T-helper 2 cell treated with Interferon-gamma antibody and Interleukin-4, amounts not matched to agents 100 ng/mL and 5 ng/mL, for 36 hours (primary cell): ENCODE results near the gene BPIFA1. TPM values are rescaled to one million over a fixed set of nuclear protein-coding genes. Genes with fewer than 3 reads are reported as not detected.

Experiments used
- intact Hi-C: fragments of 100-400 bp; cut with micrococcal nuclease; formaldehyde crosslinking; loops from one replicate; pipeline ENCODE4 v1.15.1; 2023
- total RNA-seq: library from RNA; stranded (reverse); gene quantifications from 2 replicates; pipeline ENCODE4 v1.2.3, GENCODE V29; 2022

BPIFA1 gene
- total RNA-seq, 1 donor from 2014 or later = not detected

DNA sequence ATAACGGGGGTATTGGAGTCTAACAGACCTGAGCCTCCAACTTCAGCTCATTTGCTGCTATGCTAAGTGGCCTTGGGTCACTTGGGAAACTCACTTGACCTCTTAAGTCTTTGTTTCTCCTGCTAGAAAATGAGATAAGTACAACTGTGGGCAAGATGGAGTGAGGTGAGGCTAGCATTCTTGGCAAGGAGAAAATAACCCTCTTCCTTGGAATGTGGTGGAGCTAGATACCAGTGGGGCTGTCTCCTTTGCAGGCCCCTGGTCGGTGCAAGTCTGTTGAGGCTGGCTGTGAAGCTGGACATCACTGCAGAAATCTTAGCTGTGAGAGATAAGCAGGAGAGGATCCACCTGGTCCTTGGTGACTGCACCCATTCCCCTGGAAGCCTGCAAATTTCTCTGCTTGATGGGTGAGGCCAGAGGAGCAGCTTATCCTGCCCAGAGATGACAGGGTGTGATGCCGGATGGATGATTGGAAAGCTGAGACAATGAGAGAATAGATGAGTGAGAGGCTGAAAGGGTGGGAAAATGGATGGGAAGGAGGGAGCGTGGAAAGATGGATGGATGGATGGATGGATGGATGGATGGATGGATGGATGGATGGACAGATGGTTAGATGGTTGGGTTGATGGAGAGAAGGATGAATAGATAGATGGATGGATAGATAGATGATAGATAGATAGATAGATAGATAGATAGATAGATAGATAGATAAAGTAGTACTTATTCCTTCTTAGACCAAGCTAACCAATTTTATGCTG, 4.4 kb downstream of the BPIFA1 start:
- intact Hi-C loops = no loop called here

DNA sequence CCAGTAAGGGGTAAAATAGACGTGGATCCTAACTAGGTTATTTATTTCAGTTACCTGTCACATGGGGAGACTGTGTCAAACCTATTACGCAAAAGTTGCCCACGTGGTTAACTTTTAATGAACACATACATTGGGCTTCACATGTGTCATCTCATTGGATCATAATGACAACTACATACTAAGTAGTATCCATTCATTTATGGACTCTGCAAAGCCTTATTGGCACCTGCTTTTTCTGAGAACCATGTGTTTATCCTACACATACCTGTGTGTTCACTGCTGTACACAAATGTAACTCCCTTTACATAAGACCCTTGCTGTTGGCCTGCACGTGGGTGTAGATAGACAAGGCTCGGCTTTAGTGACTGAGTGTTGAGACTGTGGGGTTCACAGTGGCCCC, 5.1 kb downstream of the BPIFA1 start:
- intact Hi-C loops = no loop called here

DNA sequence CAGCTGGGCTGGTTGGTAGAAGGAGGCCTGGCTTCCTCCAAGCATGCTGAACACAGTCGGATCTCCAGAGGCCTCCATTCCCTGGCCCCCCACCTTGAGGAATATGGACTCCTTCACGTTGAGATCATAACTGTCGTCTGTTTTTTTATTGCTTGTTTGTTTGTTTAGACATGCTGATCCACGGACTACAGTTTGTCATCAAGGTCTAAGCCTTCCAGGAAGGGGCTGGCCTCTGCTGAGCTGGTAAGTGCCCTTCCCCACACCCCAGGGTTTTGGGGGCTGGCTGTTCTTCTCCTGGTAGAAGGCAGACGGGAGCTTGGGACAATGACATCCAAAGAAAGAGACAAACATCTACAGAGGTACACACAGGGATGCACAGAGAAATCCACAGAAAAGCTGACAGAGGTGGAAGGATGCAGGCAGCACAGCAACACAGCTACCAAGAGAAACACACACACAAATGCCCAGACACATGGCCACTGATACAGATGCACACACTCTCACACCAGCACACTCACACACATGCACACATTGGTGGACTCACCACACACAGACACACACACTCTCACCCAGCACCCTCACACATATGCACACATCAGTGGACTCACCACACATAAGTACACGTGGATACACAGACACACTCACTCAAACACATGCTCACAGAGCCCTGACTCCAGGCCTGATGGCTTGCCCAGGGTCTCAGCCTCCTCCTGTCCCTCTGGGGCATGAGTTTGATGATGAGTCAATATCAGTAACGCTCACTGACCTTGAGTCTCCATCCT, 6.7 kb downstream of the BPIFA1 start:
- intact Hi-C loops = no loop called here

- intact Hi-C loops = no loop called here
Observed at GRCh38 chr20:33246077-33246476, 10.3 kb downstream of the BPIFA1 start.

DNA sequence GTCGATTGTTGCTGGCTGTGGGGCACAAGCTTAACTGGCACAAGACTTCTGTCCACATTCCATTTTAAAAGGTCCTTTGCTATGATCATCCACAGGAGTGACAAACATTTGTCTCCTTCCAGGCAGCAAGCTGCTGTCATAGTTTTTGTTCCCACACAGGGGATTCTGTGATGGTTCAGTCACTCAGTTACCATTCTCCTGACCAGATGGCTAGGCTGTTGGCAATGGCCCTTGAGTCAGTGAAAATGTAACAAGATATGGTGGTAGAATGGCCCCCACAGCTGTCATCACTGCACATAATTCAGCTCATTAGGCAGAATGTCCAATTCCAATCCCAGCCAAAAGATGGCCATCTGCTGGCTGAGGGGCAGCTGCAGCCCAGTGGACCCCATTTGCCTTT, 13.7 kb downstream of the BPIFA1 start:
- intact Hi-C loops = no loop called here

- intact Hi-C loops = no loop called here
Observed at GRCh38 chr20:33250666-33251065, 14.9 kb downstream of the BPIFA1 start.

DNA sequence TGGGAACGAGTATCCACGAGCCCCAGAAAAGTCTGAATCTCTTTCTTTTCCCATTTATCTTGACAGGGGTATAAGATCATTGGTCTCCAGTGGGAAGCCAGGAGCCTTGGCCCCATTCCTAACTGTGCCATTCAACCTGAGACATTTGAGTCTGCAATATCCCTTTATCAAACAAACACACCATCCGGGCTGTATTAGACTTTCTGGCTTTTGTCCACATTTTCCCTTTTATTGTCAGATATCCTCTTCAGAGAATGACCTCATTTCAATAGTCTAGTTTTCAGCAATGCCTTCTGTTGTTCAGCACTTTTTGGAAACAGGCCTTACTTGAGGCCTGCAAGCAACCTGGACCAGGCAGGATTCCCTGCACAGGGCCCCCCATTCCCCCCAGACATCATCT, 15.7 kb downstream of the BPIFA1 start:
- intact Hi-C loops = no loop called here

- intact Hi-C loops = no loop called here
Observed at GRCh38 chr20:33252460-33252859, 16.7 kb downstream of the BPIFA1 start.

- intact Hi-C loops = no loop called here
Observed at GRCh38 chr20:33255005-33255404, 19.2 kb downstream of the BPIFA1 start.

DNA sequence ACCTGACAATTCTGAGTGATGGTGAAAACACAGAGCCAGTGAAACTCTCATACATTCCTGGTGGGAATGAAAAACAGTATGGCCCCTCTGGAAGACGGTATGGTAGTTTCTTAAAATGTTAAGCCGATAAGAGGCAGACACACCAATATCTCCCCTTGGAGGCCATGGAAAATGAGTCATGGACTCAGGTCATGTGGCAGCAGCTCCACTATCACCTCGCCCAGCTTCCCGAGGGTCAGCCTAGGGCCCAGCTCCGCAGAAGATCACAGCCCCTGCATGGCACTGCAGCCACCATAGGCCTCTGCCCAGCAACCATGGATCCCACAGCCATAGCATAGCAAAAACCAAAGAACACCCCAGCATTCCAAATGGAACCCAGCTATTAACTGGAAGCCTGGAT, 21.4 kb downstream of the BPIFA1 start:
- intact Hi-C loops = no loop called here

DNA sequence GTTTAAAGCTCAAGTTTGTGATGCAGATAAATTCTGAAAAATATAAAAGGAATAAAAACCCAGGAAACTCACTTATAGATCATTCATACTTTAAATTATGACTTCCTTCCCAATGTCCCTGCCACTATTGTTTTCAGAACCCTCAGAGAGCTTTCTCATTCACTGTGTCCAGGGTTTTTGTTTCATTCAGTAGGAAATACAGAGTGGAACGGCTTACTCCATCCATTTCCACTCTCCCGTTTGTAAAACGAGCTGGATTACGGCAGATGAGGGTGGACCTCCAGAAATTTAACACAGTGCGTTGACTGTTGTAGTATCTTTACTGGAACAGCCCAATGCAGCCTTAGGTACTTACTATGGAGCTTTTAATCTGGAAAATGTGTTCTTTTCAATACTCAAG, 23.6 kb downstream of the BPIFA1 start:
- intact Hi-C loops = no loop called here

DNA sequence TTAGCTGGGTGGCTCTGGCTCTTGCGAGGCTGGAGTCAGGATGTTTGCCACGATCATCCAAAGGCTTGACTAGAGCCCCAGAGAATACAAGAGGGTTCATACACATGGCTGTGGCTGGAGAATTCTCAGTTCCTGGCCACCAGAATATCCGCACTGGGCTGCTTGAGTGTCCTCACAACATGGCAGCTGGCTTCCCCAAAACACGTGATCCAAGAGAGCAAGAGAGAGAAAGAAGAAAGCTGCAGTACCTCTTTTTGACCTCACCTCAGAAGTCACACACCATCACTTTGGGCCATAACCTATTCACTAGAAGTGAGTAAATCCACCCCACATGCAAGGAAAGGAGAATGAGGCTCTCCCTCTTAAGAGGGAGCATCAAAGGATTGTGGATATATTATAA, 25.7 kb downstream of the BPIFA1 start:
- intact Hi-C loops = no loop called here

DNA sequence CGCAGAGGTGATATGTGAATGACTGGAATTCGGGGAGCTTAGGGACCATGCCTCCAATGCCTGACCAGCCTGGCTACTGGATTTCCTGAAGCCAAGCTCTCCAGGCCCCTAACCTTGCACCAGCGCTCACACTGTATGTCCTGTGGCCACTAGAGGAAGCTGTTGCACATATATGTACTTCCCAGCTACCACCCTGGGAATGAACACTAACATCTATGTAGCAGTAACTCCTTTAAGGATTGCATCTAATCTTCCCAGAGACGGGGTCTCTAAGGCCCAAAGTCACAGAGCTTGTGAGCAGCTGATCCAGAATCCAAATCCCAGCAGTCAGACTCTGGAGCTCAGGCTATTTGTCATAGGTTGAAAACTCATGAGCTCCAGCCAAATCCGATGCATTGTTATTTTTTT, 26.9 kb downstream of the BPIFA1 start:
- intact Hi-C loops = no loop called here

- intact Hi-C loops = no loop called here
Observed at GRCh38 chr20:33263784-33264183, 28.0 kb downstream of the BPIFA1 start.

- intact Hi-C loops = no loop called here
Observed at GRCh38 chr20:33267701-33268100, 31.9 kb downstream of the BPIFA1 start.

- intact Hi-C loops = no loop called here
Observed at GRCh38 chr20:33272155-33272873, 36.5 kb downstream of the BPIFA1 start.

- intact Hi-C loops = no loop called here
Observed at GRCh38 chr20:33273117-33273851, 37.5 kb downstream of the BPIFA1 start.

DNA sequence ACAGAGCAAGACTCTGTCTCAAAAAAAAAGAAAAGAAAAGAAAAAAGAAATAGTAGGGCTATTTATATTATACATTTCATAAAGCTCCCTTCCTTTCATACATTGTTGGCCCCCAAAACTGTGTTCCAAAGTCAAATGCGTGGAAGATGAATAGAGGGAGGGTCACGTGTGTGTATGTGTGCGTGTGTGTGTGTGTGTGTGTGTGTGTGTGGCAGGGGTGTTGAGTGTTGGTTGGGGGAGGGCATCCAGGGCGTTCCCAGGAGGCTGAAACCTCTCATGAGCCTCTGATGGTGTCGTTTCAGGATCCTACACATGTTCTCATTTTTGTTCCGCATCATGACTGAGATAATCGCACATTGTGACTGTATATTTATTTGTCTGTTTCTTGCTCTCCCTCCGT, 39.4 kb downstream of the BPIFA1 start:
- intact Hi-C loops = no loop called here

DNA sequence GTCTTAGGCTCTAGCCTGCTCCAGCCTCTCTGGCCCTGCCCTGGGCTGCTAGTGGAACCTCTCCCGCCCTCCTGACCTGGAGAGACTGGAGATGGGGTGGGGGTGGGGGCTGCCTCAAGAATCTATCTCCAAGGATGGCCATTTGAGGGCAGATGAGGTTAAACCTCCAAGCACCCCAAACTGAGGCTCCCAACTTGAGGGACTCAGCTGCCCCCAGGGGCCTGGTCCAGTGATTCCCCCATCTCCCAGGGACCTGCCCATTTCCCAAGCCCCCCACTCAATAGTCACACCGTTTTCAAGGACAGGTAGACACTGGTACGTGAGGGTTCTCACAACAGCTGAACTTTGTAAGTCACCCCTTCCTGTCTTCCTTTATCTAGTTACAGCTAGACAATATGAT, 40.1 kb downstream of the BPIFA1 start:
- intact Hi-C loops = no loop called here

- intact Hi-C loops = no loop called here
Observed at GRCh38 chr20:33276303-33277113, 40.7 kb downstream of the BPIFA1 start.
